GM23338 (cell line): ENCODE data around the gene RBL2. TPM values are rescaled to one million over a fixed set of nuclear protein-coding genes. Genes with fewer than 3 reads are reported as not detected.

Source experiments
- ATAC-seq: fragments of 200-7000 bp; cut with Tn5 transposase; 3 replicates; pipeline ENCODE4 v1.9.1; 2020
- DNase-seq: peaks from one replicate; pipeline ENCODE4 v3.0.0-alpha.2; 2015; ENCODE audit warnings: low spot score
- H2AFZ ChIP-seq: fragments of 200-600 bp; sonication (generic); 2 replicates; pipeline ENCODE4 v1.8.0; 2016; ENCODE audit warnings: antibody characterized with exemption, mild to moderate bottlenecking, moderate library complexity
- H3F3A ChIP-seq: fragments of 200-600 bp; sonication (generic); replicated peaks from 2 replicates; pipeline ENCODE4 v1.8.0; 2017; ENCODE audit warnings: antibody characterized with exemption, mixed run types, low read depth
- H3K27ac ChIP-seq: fragments of 200-600 bp; sonication (generic); 2 replicates; pipeline ENCODE4 v1.6.1; 2016; ENCODE audit warnings: low read depth
- H3K27me3 ChIP-seq: fragments of 200-600 bp; sonication (generic); 2 replicates; pipeline ENCODE4 v1.8.0; 2016; ENCODE audit warnings: mild to moderate bottlenecking, mixed run types, moderate library complexity; ENCODE audit not compliant: insufficient read depth
- H3K36me3 ChIP-seq: fragments of 200-600 bp; sonication (generic); 2 replicates; pipeline ENCODE4 v1.8.0; 2016; ENCODE audit warnings: mild to moderate bottlenecking; ENCODE audit not compliant: insufficient read depth
- H3K4me1 ChIP-seq: fragments of 200-600 bp; sonication (generic); 2 replicates; pipeline ENCODE4 v1.8.0; 2016; ENCODE audit warnings: mild to moderate bottlenecking, moderate library complexity; ENCODE audit not compliant: insufficient read depth
- H3K4me2 ChIP-seq: fragments of 200-600 bp; sonication (generic); 2 replicates; pipeline ENCODE4 v1.7.1; 2017; ENCODE audit warnings: mixed run types
- H3K4me3 ChIP-seq: fragments of 200-600 bp; sonication (generic); 2 replicates; pipeline ENCODE4 v1.6.1; 2016; ENCODE audit warnings: mixed run types
- H3K79me2 ChIP-seq: fragments of 200-600 bp; sonication (generic); replicated peaks from 2 replicates; pipeline ENCODE4 v1.8.0; 2017; ENCODE audit warnings: mild to moderate bottlenecking; ENCODE audit not compliant: insufficient read depth
- H3K9me2 ChIP-seq: fragments of 200-600 bp; sonication (generic); 2 replicates; pipeline ENCODE4 v1.8.0; 2017; ENCODE audit not compliant: insufficient read depth
- H4K20me1 ChIP-seq: fragments of 200-600 bp; sonication (generic); replicated peaks from 2 replicates; pipeline ENCODE4 v1.8.0; 2017; ENCODE audit warnings: mild to moderate bottlenecking; ENCODE audit not compliant: insufficient read depth
- H3K27ac Mint-ChIP-seq: 2 replicates; pipeline ENCODE4 v1.8.0; 2020; ENCODE audit warnings: inconsistent platforms, mild to moderate bottlenecking, moderate library complexity, mixed read lengths
- H3K27me3 Mint-ChIP-seq: 3 replicates; pipeline ENCODE4 v1.8.0; 2022; ENCODE audit warnings: low read depth, mild to moderate bottlenecking, moderate library complexity, mixed read lengths, inconsistent platforms; ENCODE audit not compliant: insufficient read depth, poor library complexity
- H3K36me3 Mint-ChIP-seq: 3 replicates; pipeline ENCODE4 v1.8.0; 2021; ENCODE audit warnings: low read depth, mild to moderate bottlenecking, inconsistent platforms, moderate library complexity, mixed read lengths
- H3K4me1 Mint-ChIP-seq: 3 replicates; pipeline ENCODE4 v1.8.0; 2020; ENCODE audit warnings: mild to moderate bottlenecking, inconsistent platforms, mixed read lengths
- H3K4me3 Mint-ChIP-seq: 3 replicates; pipeline ENCODE4 v1.8.0; 2021; ENCODE audit warnings: moderate library complexity, mild to moderate bottlenecking, inconsistent platforms, mixed read lengths
- H3K9me3 Mint-ChIP-seq: 3 replicates; pipeline ENCODE4 v1.8.0; 2020; ENCODE audit warnings: moderate library complexity, mild to moderate bottlenecking, inconsistent platforms, mixed read lengths
- CTCF ChIP-seq, 2 experiments: fragments of 200-600 bp in 1 of 2; sonication (generic) in 1 of 2; conservative IDR thresholded peaks; 2 replicates each; pipeline versions ENCODE4 v1.5.1 to v1.6.1; 2016 to 2017; ENCODE audit warnings: antibody characterized with exemption in 2 of 2, low read depth in 2 of 2, mild to moderate bottlenecking in 2 of 2, moderate library complexity in 1 of 2
- EZH2 ChIP-seq: fragments of 200-600 bp; sonication (generic); IDR thresholded peaks from one replicate; pipeline ENCODE4 v1.8.0; 2017; ENCODE audit warnings: antibody characterized with exemption, mild to moderate bottlenecking, low read depth; ENCODE audit not compliant: unreplicated experiment
- EZH2phosphoT487 ChIP-seq: fragments of 200-600 bp; sonication (generic); IDR thresholded peaks from one replicate; pipeline ENCODE4 v1.8.1; 2018; ENCODE audit warnings: antibody characterized with exemption; ENCODE audit not compliant: unreplicated experiment
- JUNB ChIP-seq: IDR thresholded peaks from one replicate; pipeline ENCODE4 v1.6.1; 2016; ENCODE audit warnings: antibody characterized with exemption; ENCODE audit not compliant: unreplicated experiment
- NANOG ChIP-seq: IDR thresholded peaks from 2 replicates; pipeline ENCODE4 v1.6.1; 2016; ENCODE audit warnings: antibody characterized with exemption, borderline replicate concordance
- POLR2AphosphoS5 ChIP-seq: IDR thresholded peaks from 2 replicates; pipeline ENCODE4 v1.6.1; 2016; ENCODE audit warnings: antibody characterized with exemption, low read depth
- STAT1 ChIP-seq: IDR thresholded peaks from one replicate; pipeline ENCODE4 v1.6.1; 2016; ENCODE audit warnings: antibody characterized with exemption; ENCODE audit not compliant: unreplicated experiment
- ZNF114 ChIP-seq: fragments of 250-450 bp; sonication (Bioruptor Pico); IDR thresholded peaks from 2 replicates; pipeline ENCODE4 v1.5.0; 2020; ENCODE audit warnings: mild to moderate bottlenecking, moderate library complexity
- ZNF331 ChIP-seq: fragments of 250-450 bp; sonication (Bioruptor Pico); IDR thresholded peaks from 2 replicates; pipeline ENCODE4 v1.5.0; 2020; ENCODE audit warnings: low read depth, mild to moderate bottlenecking, moderate library complexity
- polyA plus RNA-seq: library from polyadenylated mRNA; unstranded; fragments of >200 nt; fragmentation: Nextera tagmentation; extraction: Ambion mirVana; gene quantifications from 2 replicates; pipeline ENCODE4 v1.2.1, GENCODE V29; 2016
- total RNA-seq: library from RNA; depleted of rRNA; stranded (reverse); fragments of >200 nt; shearing (Covaris generic); gene quantifications from 2 replicates; pipeline ENCODE4 v1.2.3, GENCODE V29; 2014
- TF ChIP-seq, protein P1 (sequence below): IDR thresholded peaks from one replicate; pipeline ENCODE4 v1.6.1; 2018; ENCODE audit warnings: antibody characterized with exemption; ENCODE audit not compliant: unreplicated experiment
- TF ChIP-seq, protein P2 (sequence below): IDR thresholded peaks from 2 replicates; pipeline ENCODE4 v1.6.1; 2016; ENCODE audit warnings: antibody characterized with exemption

Gene RBL2
- total and polyA plus RNA-seq, 2 experiments from 2014 or later = 15.4 to 43.3 TPM

DNA sequence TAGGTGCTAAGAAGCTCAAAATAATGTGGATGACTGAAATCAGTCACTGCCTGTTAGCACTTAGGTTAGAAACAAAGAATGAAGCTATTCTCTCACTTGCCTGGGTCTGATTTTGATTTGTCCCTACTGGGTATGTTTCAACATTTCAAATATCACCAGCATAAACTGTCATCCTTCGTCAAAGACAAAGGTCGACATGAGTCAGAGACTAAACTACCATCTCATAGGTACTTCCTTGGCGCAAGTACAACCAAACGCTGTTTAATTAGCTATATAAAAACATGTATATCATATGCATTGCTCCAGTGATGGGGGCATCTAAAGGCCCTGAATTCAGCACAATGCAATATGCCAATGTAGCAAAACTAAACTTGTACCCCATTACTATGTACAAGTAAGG lies 64.7 kb downstream of the RBL2 start (continued):
- TF ChIP-seq, protein P1, sequence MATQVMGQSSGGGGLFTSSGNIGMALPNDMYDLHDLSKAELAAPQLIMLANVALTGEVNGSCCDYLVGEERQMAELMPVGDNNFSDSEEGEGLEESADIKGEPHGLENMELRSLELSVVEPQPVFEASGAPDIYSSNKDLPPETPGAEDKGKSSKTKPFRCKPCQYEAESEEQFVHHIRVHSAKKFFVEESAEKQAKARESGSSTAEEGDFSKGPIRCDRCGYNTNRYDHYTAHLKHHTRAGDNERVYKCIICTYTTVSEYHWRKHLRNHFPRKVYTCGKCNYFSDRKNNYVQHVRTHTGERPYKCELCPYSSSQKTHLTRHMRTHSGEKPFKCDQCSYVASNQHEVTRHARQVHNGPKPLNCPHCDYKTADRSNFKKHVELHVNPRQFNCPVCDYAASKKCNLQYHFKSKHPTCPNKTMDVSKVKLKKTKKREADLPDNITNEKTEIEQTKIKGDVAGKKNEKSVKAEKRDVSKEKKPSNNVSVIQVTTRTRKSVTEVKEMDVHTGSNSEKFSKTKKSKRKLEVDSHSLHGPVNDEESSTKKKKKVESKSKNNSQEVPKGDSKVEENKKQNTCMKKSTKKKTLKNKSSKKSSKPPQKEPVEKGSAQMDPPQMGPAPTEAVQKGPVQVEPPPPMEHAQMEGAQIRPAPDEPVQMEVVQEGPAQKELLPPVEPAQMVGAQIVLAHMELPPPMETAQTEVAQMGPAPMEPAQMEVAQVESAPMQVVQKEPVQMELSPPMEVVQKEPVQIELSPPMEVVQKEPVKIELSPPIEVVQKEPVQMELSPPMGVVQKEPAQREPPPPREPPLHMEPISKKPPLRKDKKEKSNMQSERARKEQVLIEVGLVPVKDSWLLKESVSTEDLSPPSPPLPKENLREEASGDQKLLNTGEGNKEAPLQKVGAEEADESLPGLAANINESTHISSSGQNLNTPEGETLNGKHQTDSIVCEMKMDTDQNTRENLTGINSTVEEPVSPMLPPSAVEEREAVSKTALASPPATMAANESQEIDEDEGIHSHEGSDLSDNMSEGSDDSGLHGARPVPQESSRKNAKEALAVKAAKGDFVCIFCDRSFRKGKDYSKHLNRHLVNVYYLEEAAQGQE = no peak
- TF ChIP-seq ZNF114 = no peak
- TF ChIP-seq JUNB = no peak
- no peak for TF ChIP-seq NANOG
- TF ChIP-seq POLR2AphosphoS5 = no peak
- no peak for TF ChIP-seq EZH2

DNA sequence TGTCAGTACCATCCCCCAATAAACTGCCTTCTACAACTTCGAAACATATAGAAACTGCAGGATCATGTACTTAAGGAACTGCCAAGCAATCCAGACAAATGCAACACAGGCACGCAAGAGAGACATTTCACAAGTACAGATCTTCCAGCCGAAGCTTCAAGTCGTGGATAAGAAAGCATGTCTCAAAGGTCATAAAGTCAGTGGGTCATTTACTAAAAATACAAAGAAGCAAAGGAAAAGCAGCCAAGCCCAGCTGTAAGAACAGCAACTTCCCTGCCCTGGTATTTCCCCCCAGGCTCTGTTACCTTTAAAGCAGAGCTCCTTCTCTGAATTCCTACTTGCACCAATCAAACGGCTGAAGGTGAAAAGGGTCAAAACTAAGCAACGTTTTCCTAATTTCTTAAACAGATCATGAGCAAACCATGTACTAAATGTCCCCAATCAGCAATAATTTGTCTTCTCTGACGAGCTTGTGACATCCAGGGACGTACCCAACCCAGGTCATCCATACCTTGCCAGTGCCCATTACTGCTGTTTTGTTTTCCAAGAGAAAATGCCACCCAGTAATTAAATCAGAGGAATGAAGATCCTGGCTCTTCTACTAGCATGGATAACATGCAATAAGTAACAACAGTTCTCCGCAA lies 67.1 kb downstream of the RBL2 start:
- peaks cover 6% of the 10 kb centered on the region for H3K36me3 Mint-ChIP-seq
- no peak overlapping the region for H3K27ac ChIP-seq
- DNase-seq (peak; percentile 21), ATAC-seq (no peak)
- peaks cover 6% of the 10 kb centered on the region for H4K20me1 ChIP-seq
- H3K4me1 Mint-ChIP-seq = peaks cover 27% of the 10 kb centered on the region
- H3K36me3 ChIP-seq = peaks cover 4% of the 10 kb centered on the region; the same call in 1 of the 2 replicates
- peak overlapping the region; percentile 83 for H3K4me3 ChIP-seq
- H3K9me2 ChIP-seq = peaks cover 11% of the 10 kb centered on the region
- peak overlapping the region; percentile 91 for H3K4me2 ChIP-seq
- H3K4me1 ChIP-seq = peaks cover 29% of the 10 kb centered on the region
- no peaks in the 10 kb centered on the region; the same call in 1 of the 2 replicates for H3F3A ChIP-seq
- no peaks in the 10 kb centered on the region; the same call in 2 of the 3 replicates for H3K9me3 Mint-ChIP-seq
- no peak overlapping the region for H2AFZ ChIP-seq
- H3K27me3 Mint-ChIP-seq = peaks cover 3% of the 10 kb centered on the region
- peak overlapping the region; percentile 98 for H3K4me3 Mint-ChIP-seq
- H3K79me2 ChIP-seq = peaks cover 39% of the 10 kb centered on the region
- no peak overlapping the region for H3K27ac Mint-ChIP-seq
- no peaks in the 10 kb centered on the region for H3K27me3 ChIP-seq
- no peak for TF ChIP-seq EZH2phosphoT487
- TF ChIP-seq, protein P2, sequence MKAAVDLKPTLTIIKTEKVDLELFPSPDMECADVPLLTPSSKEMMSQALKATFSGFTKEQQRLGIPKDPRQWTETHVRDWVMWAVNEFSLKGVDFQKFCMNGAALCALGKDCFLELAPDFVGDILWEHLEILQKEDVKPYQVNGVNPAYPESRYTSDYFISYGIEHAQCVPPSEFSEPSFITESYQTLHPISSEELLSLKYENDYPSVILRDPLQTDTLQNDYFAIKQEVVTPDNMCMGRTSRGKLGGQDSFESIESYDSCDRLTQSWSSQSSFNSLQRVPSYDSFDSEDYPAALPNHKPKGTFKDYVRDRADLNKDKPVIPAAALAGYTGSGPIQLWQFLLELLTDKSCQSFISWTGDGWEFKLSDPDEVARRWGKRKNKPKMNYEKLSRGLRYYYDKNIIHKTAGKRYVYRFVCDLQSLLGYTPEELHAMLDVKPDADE = no peak
- no peak for TF ChIP-seq STAT1
- TF ChIP-seq, protein P1 = no peak
- TF ChIP-seq CTCF (conservative IDR thresholded peaks at IDR 0.05; ENCODE audit: low read depth in 2 of 2) = no peak
- TF ChIP-seq ZNF114 = no peak
- TF ChIP-seq JUNB = no peak
- no peak for TF ChIP-seq NANOG
- TF ChIP-seq EZH2 = no peak
- no peak for TF ChIP-seq ZNF331 (CRISPR knock-in tag)
